Erythroblast (primary cell): Measurements from ENCODE around the gene CFAP43.

Experiments used
- GATA1 ChIP-seq: IDR thresholded peaks from 2 replicates; pipeline ENCODE4 v1.6.1; 2011; ENCODE audit warnings: low read depth, mild to moderate bottlenecking, control low read depth, low read length, moderate library complexity
- POLR2A ChIP-seq: IDR thresholded peaks from 2 replicates; pipeline ENCODE4 v1.6.1; 2011; ENCODE audit warnings: mild to moderate bottlenecking, low read length

DNA sequence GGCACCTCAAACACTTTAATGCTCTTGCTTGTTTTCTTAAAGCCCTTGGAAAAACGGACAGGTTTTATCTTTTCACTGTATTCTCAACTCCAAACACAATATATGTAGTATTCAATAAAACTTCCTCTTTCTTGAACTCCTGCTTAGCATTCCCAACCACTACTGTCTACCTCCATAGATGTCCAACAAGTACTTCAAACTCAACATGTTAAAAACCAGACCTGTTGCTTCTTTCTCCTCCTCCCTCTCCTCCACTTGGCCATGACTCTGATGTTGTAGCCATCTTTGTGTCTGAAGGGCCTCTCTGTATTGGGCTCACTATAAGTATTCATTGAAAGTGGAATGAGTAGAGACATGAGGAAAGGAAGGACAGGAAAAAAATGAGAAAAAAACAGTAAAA lies 130.3 kb downstream of the CFAP43 start:
- TF ChIP-seq POLR2A (no peak), GATA1 (no peak)
